SK-N-SH (cell line): Measurements from ENCODE around the gene CP.

ENCODE experiments used
- CHD2 ChIP-seq: fragments of 150-350 bp; IDR thresholded peaks from 2 replicates; pipeline ENCODE4 v1.6.1; 2018; ENCODE audit warnings: low read length; ENCODE audit not compliant: partially characterized antibody
- ELF1 ChIP-seq: IDR thresholded peaks from 2 replicates; pipeline ENCODE4 v1.4.0; 2012
- EP300 ChIP-seq, 2 experiments: IDR thresholded peaks; 2 replicates each; pipeline versions ENCODE4 v1.4.0 to v1.6.1; 2012; ENCODE audit warnings: borderline replicate concordance in 1 of 2, low read depth in 1 of 2, low read length in 1 of 2
- EZH2phosphoT487 ChIP-seq: fragments of 200-600 bp; sonication (generic); IDR thresholded peaks from 2 replicates; pipeline ENCODE4 v1.6.1; 2017; ENCODE audit warnings: low read depth, mixed run types, mild to moderate bottlenecking, antibody characterized with exemption, moderate library complexity, borderline replicate concordance
- GABPA ChIP-seq: IDR thresholded peaks from 2 replicates; pipeline ENCODE4 v1.4.0; 2012; ENCODE audit warnings: low read depth, mild to moderate bottlenecking
- NFIC ChIP-seq: IDR thresholded peaks from 2 replicates; pipeline ENCODE4 v1.4.0; 2012; ENCODE audit warnings: borderline replicate concordance
- POLR2AphosphoS5 ChIP-seq: IDR thresholded peaks from 2 replicates; pipeline ENCODE4 v1.6.1; 2012; ENCODE audit warnings: low read depth, low read length
- RCOR1 ChIP-seq: fragments of 150-350 bp; IDR thresholded peaks from 2 replicates; pipeline ENCODE4 v1.6.1; 2017; ENCODE audit warnings: antibody characterized with exemption, low read length
- SMC3 ChIP-seq: IDR thresholded peaks from 2 replicates; pipeline ENCODE4 v1.6.1; 2012; ENCODE audit warnings: low read depth, low read length, improper control_type of control experiment
- TAF1 ChIP-seq: IDR thresholded peaks from 2 replicates; pipeline ENCODE4 v1.6.1; 2012; ENCODE audit warnings: low read depth, mild to moderate bottlenecking, low read length, moderate library complexity, borderline replicate concordance
- YY1 ChIP-seq: IDR thresholded peaks from 2 replicates; pipeline ENCODE4 v1.4.0; 2012; ENCODE audit warnings: low read depth, mild to moderate bottlenecking
- TF ChIP-seq, protein P1 (sequence below): IDR thresholded peaks from 2 replicates; pipeline ENCODE4 v1.6.1; 2012; ENCODE audit warnings: mild to moderate bottlenecking, low read depth, low read length, moderate library complexity
- TF ChIP-seq, protein P2 (sequence below): fragments of 200-600 bp; sonication (generic); IDR thresholded peaks from 2 replicates; pipeline ENCODE4 v1.6.1; 2017; ENCODE audit warnings: antibody characterized with exemption, mild to moderate bottlenecking, moderate library complexity
- TF ChIP-seq, protein P3 (sequence below): IDR thresholded peaks from 2 replicates; pipeline ENCODE4 v1.4.0; 2012; ENCODE audit warnings: low read depth

DNA sequence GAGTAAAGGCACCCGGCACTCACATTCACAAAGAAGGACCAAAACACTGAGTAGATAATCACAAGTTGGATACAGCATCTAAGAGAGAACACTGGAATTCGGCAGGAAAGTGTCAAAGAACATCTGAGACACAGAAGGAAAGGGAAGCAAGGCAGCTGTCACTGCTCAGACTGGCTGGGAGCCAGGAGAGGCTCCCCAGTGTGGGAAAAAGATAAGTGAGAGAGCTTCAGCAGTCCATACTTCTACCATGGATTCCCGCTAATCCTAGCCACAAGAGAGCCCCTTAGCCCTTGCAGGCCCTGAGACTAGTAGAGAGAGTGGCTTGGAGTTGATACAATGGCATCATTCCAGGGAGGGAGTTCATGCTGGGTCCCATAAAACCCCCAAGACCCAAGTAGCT is 36.7 kb upstream of the CP start:
- TF ChIP-seq, protein P1, sequence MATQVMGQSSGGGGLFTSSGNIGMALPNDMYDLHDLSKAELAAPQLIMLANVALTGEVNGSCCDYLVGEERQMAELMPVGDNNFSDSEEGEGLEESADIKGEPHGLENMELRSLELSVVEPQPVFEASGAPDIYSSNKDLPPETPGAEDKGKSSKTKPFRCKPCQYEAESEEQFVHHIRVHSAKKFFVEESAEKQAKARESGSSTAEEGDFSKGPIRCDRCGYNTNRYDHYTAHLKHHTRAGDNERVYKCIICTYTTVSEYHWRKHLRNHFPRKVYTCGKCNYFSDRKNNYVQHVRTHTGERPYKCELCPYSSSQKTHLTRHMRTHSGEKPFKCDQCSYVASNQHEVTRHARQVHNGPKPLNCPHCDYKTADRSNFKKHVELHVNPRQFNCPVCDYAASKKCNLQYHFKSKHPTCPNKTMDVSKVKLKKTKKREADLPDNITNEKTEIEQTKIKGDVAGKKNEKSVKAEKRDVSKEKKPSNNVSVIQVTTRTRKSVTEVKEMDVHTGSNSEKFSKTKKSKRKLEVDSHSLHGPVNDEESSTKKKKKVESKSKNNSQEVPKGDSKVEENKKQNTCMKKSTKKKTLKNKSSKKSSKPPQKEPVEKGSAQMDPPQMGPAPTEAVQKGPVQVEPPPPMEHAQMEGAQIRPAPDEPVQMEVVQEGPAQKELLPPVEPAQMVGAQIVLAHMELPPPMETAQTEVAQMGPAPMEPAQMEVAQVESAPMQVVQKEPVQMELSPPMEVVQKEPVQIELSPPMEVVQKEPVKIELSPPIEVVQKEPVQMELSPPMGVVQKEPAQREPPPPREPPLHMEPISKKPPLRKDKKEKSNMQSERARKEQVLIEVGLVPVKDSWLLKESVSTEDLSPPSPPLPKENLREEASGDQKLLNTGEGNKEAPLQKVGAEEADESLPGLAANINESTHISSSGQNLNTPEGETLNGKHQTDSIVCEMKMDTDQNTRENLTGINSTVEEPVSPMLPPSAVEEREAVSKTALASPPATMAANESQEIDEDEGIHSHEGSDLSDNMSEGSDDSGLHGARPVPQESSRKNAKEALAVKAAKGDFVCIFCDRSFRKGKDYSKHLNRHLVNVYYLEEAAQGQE = no peak
- no peak for TF ChIP-seq EZH2phosphoT487
- TF ChIP-seq, protein P2, sequence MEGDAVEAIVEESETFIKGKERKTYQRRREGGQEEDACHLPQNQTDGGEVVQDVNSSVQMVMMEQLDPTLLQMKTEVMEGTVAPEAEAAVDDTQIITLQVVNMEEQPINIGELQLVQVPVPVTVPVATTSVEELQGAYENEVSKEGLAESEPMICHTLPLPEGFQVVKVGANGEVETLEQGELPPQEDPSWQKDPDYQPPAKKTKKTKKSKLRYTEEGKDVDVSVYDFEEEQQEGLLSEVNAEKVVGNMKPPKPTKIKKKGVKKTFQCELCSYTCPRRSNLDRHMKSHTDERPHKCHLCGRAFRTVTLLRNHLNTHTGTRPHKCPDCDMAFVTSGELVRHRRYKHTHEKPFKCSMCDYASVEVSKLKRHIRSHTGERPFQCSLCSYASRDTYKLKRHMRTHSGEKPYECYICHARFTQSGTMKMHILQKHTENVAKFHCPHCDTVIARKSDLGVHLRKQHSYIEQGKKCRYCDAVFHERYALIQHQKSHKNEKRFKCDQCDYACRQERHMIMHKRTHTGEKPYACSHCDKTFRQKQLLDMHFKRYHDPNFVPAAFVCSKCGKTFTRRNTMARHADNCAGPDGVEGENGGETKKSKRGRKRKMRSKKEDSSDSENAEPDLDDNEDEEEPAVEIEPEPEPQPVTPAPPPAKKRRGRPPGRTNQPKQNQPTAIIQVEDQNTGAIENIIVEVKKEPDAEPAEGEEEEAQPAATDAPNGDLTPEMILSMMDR = no peak
- TF ChIP-seq POLR2AphosphoS5 = no peak
- TF ChIP-seq EP300 (IDR thresholded peaks at IDR 0.05; ENCODE audit: borderline replicate concordance in 1 of 2, low read depth in 1 of 2, low read length in 1 of 2) = no peak
- TF ChIP-seq GABPA = no peak
- TF ChIP-seq NFIC = no peak
- no peak for TF ChIP-seq RCOR1
- TF ChIP-seq CHD2 = no peak
- TF ChIP-seq, protein P3, sequence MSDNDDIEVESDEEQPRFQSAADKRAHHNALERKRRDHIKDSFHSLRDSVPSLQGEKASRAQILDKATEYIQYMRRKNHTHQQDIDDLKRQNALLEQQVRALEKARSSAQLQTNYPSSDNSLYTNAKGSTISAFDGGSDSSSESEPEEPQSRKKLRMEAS = no peak
- TF ChIP-seq YY1 = no peak
- no peak for TF ChIP-seq SMC3
- no peak for TF ChIP-seq TAF1
- no peak for TF ChIP-seq ELF1
